Tibial nerve (tissue), 4 donors: ENCODE data around the gene PHRF1. TPM values are rescaled to one million over a fixed set of nuclear protein-coding genes. Genes with fewer than 3 reads are reported as not detected.
A peak's percentile ranks its signal among the peaks of the same experiment; 100 is the strongest.

ENCODE experiments used
- DNase-seq, 2 donors: peaks; one replicate each; pipeline ENCODE4 v3.0.0-alpha.2; 2019; ENCODE audit warnings: low spot score in 2 of 2
- H3K27ac ChIP-seq, 4 donors: fragments of 200-600 bp; sonication (generic) in 3 of 4; one replicate each; pipeline ENCODE4 v1.5.1; 2017 to 2019; ENCODE audit warnings: mild to moderate bottlenecking in 1 of 4
- H3K27me3 ChIP-seq, 2 donors: fragments of 200-600 bp; sonication (generic) in 1 of 2; one replicate each; pipeline versions ENCODE4 v1.5.1 to v1.6.0; 2017 to 2019
- H3K36me3 ChIP-seq, 3 donors: fragments of 200-600 bp; sonication (generic); one replicate each; pipeline ENCODE4 v1.5.1; 2018 to 2019
- H3K4me1 ChIP-seq, 4 donors: fragments of 200-600 bp; sonication (generic) in 3 of 4; one replicate each; pipeline ENCODE4 v1.5.1; 2017 to 2019
- H3K4me3 ChIP-seq, 4 donors: fragments of 200-600 bp; sonication (generic) in 3 of 4; one replicate each; pipeline ENCODE4 v1.5.1; 2017 to 2019; ENCODE audit warnings: mild to moderate bottlenecking in 1 of 4, moderate library complexity in 1 of 4
- H3K9me3 ChIP-seq, 4 donors: fragments of 200-600 bp; sonication (generic) in 3 of 4; one replicate each; pipeline ENCODE4 v1.5.1; 2017 to 2019
- EP300 ChIP-seq, 2 donors: sonication (generic); formaldehyde crosslinking; IDR thresholded peaks; one replicate each; pipeline ENCODE4 v1.6.1; 2017; ENCODE audit warnings: antibody characterized with exemption in 2 of 2, mild to moderate bottlenecking in 1 of 2
- POLR2A ChIP-seq, 2 donors: fragments of 450-650 bp; IDR thresholded peaks; one replicate each; pipeline ENCODE4 v1.6.1; 2017; ENCODE audit warnings: antibody characterized with exemption in 2 of 2, mild to moderate bottlenecking in 2 of 2, moderate library complexity in 2 of 2
- WGBS, 2 donors: methylation state at CpG; one replicate each; pipeline ENCODE4 v1.1.5; 2018; 5-methylcytosine and 5-hydroxymethylcytosine counted together
- total RNA-seq, 4 donors: library from RNA; depleted of rRNA; stranded (reverse); fragments of >200 nt; gene quantifications; one replicate each; pipeline ENCODE4 v1.1.0, GENCODE V29; 2016
- TF ChIP-seq, protein P1 (sequence below), 5 experiments: fragments of 200-600 bp in 3 of 5; fragments of 450-650 bp in 2 of 5; sonication (generic) in 3 of 5; IDR thresholded peaks; one replicate each; pipeline ENCODE4 v1.5.1; 2016 to 2019; ENCODE audit warnings: antibody characterized with exemption in 5 of 5, mild to moderate bottlenecking in 3 of 5, moderate library complexity in 2 of 5

The PHRF1 gene
- total RNA-seq, 4 donors from 2014 or later, result 27.1 to 49.2 (median 34.9) TPM

DNA sequence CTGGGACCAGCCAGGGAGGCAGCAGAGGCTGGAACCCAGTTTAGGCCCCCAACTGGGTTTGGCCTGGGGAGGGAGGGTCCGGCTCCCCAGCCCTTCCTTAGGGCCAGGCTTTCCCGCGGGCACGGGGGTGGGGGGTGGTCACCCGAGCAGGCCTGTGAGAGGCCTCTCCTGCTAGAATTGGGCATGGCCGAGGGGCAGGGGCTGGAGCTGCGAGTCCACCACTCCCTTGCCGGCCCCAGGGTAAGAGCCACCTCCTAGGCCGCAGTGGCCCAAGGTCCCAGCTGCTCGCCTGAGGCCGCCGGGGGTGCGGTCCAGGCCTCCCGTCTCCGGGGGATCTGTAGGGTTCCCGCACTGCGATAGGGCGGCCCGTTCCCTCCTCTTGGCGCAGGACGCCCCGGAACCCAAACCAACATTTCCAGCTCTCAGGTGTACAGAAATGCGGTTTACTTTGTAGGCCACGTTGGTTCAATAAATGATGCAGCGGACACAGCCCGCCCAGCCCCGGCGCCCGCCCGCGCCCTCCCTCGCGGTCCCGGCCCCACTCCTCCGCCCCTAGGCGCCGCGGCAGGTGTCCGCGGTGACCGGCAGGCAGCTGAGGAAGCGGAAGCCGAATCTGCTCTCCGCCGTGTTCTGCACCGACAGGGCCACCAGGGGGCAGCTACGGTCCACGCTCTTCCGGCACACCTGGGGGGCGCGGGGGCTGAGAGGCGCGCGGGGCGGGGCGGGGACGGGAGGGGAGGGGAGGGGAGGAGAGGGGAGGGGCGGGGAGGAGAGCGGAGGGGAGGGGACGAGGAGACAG is 21.6 kb upstream of the PHRF1 start:
- Histone ChIP-seq H3K9me3 (no peaks in the 10 kb centered on the region), H3K4me3 (peak overlapping the region in 2 of 4 donors; percentile 32 to 36), H3K27ac (no peak overlapping the region), H3K4me1 (peaks cover 0 to 23% (median 12%) of the 10 kb centered on the region in 4 donors), H3K27me3 (peaks cover 0 to 85% of the 10 kb centered on the region in 2 donors), H3K36me3 (peaks cover 0 to 5% (median 0%) of the 10 kb centered on the region in 3 donors)
- WGBS, 2 donors, result 3 to 15% methylated on average over 16 to 37 of the region's 60 CpGs
- DNase-seq, result no peak
- TF ChIP-seq, protein P1, sequence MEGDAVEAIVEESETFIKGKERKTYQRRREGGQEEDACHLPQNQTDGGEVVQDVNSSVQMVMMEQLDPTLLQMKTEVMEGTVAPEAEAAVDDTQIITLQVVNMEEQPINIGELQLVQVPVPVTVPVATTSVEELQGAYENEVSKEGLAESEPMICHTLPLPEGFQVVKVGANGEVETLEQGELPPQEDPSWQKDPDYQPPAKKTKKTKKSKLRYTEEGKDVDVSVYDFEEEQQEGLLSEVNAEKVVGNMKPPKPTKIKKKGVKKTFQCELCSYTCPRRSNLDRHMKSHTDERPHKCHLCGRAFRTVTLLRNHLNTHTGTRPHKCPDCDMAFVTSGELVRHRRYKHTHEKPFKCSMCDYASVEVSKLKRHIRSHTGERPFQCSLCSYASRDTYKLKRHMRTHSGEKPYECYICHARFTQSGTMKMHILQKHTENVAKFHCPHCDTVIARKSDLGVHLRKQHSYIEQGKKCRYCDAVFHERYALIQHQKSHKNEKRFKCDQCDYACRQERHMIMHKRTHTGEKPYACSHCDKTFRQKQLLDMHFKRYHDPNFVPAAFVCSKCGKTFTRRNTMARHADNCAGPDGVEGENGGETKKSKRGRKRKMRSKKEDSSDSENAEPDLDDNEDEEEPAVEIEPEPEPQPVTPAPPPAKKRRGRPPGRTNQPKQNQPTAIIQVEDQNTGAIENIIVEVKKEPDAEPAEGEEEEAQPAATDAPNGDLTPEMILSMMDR (IDR thresholded peaks at IDR 0.05), result peak; percentile 37 to 69 (median 56)
- no peak for TF ChIP-seq POLR2A (IDR thresholded peaks at IDR 0.05)

DNA sequence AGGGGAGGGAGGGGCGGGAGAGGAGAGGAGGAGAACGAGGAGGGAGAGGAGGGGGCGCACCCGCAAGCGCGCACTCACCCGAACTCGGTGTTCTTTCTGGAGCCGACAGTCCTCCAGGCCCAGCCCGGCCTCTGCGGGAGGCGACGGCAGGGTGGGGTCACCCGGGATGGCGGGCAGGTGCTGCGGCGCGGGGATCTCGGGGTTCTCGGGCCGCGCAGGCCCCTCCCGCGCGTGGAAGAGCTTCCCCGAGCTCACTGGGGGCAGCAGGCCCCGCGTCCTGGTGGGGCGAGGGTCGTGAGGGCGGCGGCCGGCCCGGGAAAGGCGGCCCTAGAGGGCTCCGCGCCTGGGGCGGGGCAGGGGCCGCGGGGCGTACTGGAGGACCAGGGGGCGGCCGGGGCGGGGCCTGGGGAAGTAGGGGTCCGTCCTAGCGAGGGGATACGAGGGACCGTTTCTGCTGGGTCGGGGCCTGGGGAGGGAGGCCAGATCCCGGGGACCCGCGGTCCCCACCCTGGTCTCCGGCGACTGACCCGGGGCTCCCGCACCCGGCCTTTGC is 21.0 kb upstream of the PHRF1 start:
- H3K4me3 ChIP-seq, result peak overlapping the region in 2 of 4 donors; percentile 32 to 36
- DNase-seq, result no peak
- TF ChIP-seq EP300 (IDR thresholded peaks at IDR 0.05), result no peak
- TF ChIP-seq, protein P1 (IDR thresholded peaks at IDR 0.05), result no peak
- no peak for TF ChIP-seq POLR2A (IDR thresholded peaks at IDR 0.05)
- no peak overlapping the region for H3K27ac ChIP-seq
- peaks cover 0 to 5% (median 0%) of the 10 kb centered on the region in 3 donors for H3K36me3 ChIP-seq
- WGBS, 2 donors, result 0 to 1% methylated on average over 23 to 39 of the region's 57 CpGs
- no peaks in the 10 kb centered on the region for H3K9me3 ChIP-seq
- peaks cover 0 to 88% of the 10 kb centered on the region in 2 donors for H3K27me3 ChIP-seq
- H3K4me1 ChIP-seq, result peaks cover 0 to 29% (median 15%) of the 10 kb centered on the region in 4 donors

DNA sequence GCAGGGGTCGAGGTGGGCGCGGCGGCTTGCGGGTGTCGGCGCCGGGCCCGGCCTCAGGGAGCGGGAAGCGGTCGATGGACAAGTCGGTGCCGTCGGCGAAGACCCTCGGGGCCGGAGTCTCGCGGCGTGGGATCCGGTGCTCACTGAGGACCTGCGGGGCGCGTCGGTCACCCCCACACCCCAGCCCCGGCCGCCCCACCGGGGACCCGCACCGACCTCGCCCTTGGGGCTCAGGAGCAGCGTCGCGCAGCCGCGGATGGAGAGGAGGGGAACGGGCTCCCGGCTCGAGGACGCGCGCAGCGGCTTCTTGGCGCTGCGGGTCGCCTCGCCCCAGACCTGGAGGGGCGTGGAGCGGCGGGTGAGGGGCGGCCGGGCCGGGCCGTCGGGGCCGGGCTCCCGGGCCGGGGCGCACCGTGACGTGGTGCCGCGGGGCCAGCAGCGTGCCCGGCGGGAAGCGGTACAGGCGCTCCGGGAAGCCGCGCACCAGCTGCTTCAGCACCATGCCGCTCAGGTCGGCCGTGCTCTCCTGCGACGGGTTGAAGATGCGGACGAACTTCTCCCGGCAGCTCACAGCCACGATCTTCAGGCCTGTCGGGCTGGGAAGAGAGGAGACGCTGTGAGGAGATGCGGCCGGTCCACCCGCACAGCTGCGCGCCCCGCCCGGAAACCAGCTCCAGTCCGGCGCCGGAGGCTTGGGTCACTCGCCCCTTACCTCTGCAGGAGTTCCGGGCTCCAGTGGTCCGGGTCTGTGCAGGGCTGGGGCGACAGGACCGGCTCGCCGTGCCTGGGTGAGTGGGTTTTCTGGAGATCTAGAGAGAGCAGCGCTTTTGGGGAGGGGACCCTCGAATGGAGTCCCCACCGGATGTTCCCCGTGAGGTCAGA is 20.2 kb upstream of the PHRF1 start:
- no peaks in the 10 kb centered on the region for H3K9me3 ChIP-seq
- no peaks in the 10 kb centered on the region for H3K36me3 ChIP-seq
- peaks cover 0 to 85% of the 10 kb centered on the region in 2 donors for H3K27me3 ChIP-seq
- peaks cover 0 to 32% (median 16%) of the 10 kb centered on the region in 4 donors for H3K4me1 ChIP-seq
- WGBS, 2 donors, result 5 to 11% methylated on average over 10 to 47 of the region's 104 CpGs
- no peak for DNase-seq
- H3K27ac ChIP-seq, result no peak overlapping the region
- TF ChIP-seq POLR2A (IDR thresholded peaks at IDR 0.05), result no peak
- TF ChIP-seq, protein P1 (IDR thresholded peaks at IDR 0.05), result no peak
- TF ChIP-seq EP300 (IDR thresholded peaks at IDR 0.05), result no peak
- peak overlapping the region in 2 of 4 donors; percentile 32 to 36 for H3K4me3 ChIP-seq

DNA sequence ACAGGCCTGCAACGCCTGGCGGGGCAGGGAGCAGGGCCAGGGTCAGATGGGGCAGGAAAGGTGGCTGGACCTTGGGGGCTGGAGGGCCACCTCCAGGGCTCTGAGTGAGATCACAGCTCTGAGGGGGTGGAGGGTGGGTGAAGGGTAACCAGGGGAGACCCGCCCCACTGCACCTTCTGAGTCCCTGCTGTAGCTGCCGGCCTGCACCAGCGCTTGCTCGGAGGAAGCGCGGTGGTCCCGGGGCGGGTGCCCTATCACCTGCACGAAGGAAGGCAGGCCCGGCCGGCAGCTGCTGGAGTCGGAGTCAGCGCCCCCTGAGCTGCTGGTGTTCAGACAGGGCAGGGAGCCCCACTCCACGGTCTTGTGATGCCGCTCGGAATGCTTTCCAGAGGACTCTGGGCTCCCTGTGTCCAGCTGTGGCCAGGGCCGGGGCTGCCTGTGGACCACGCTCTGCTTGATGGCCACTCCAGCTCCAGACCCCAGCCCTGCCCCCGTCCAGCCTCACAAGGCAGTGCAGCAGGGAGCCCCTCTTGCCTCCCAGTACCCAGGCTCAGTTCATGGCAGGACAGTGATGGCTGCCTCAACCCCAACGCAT is 19.5 kb upstream of the PHRF1 start:
- WGBS, 2 donors, result 62 to 69% methylated on average over 16 to 22 of the region's 22 CpGs
- TF ChIP-seq EP300 (IDR thresholded peaks at IDR 0.05), result no peak
- no peak for TF ChIP-seq POLR2A (IDR thresholded peaks at IDR 0.05)
- TF ChIP-seq, protein P1 (IDR thresholded peaks at IDR 0.05), result no peak
- Histone ChIP-seq H3K27ac (no peak overlapping the region), H3K9me3 (no peaks in the 10 kb centered on the region), H3K36me3 (no peaks in the 10 kb centered on the region), H3K27me3 (peaks cover 0 to 85% of the 10 kb centered on the region in 2 donors), H3K4me3 (no peak overlapping the region), H3K4me1 (peaks cover 0 to 40% (median 19%) of the 10 kb centered on the region in 4 donors)
- DNase-seq, result no peak
